Breast epithelium (tissue), 3 donors: ENCODE measurements around the gene HSPA4.

Experiments
- POLR2AphosphoS5 ChIP-seq, 3 donors: sonication (generic); formaldehyde crosslinking; IDR thresholded peaks; one replicate each; pipeline ENCODE4 v1.6.1; 2017; ENCODE audit warnings: antibody characterized with exemption in 3 of 3
- TF ChIP-seq, protein P1 (sequence below), 3 donors: fragments of 450-650 bp; IDR thresholded peaks; one replicate each; pipeline ENCODE4 v1.5.1; 2016 to 2017; ENCODE audit warnings: antibody characterized with exemption in 3 of 3, mild to moderate bottlenecking in 3 of 3, moderate library complexity in 3 of 3

DNA sequence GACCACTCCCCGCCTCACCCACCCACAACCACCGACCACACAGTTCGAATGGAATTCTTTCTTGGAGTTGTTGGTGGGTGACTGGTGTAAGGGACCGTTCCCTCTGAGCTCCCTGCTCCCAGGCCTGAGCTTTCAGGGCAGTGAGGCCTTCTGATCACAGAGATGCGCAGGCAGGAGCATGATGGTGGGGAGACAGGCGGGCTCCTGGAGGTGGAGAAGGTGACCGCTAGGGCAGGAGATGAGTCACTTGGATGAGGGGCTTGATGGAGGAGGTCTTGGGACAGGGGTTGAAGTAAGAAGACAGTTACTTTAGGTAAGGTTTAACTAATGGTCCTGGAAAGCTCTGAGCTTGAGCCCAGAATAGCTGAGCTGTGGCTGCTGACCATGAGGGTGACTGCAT is 88.5 kb downstream of the HSPA4 start:
- TF ChIP-seq POLR2AphosphoS5 (IDR thresholded peaks at IDR 0.05), result no peak
- TF ChIP-seq, protein P1, sequence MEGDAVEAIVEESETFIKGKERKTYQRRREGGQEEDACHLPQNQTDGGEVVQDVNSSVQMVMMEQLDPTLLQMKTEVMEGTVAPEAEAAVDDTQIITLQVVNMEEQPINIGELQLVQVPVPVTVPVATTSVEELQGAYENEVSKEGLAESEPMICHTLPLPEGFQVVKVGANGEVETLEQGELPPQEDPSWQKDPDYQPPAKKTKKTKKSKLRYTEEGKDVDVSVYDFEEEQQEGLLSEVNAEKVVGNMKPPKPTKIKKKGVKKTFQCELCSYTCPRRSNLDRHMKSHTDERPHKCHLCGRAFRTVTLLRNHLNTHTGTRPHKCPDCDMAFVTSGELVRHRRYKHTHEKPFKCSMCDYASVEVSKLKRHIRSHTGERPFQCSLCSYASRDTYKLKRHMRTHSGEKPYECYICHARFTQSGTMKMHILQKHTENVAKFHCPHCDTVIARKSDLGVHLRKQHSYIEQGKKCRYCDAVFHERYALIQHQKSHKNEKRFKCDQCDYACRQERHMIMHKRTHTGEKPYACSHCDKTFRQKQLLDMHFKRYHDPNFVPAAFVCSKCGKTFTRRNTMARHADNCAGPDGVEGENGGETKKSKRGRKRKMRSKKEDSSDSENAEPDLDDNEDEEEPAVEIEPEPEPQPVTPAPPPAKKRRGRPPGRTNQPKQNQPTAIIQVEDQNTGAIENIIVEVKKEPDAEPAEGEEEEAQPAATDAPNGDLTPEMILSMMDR (IDR thresholded peaks at IDR 0.05), result no peak
